ENCODE data around the gene TMEM176A.

TMEM176A gene

GRCh38 chr7:150753239-150753638 is 47.3 kb upstream of the TMEM176A start (continued):
- TF ChIP-seq PATZ1 (CRISPR knock-in tag; IDR thresholded peaks at IDR 0.05; ENCODE audit: borderline replicate concordance) (no peak), OSR1 (CRISPR knock-in tag; IDR thresholded peaks at IDR 0.05) (no peak), CSRNP3 (CRISPR knock-in tag; IDR thresholded peaks at IDR 0.05) (no peak), SNAI2 (CRISPR knock-in tag; IDR thresholded peaks at IDR 0.05) (no peak), ZNF565 (CRISPR knock-in tag; conservative IDR thresholded peaks at IDR 0.05; ENCODE audit: low read depth) (no peak), GLIS3 (CRISPR knock-in tag; IDR thresholded peaks at IDR 0.05) (no peak), ZNF70 (CRISPR knock-in tag; IDR thresholded peaks at IDR 0.05) (no peak), POU6F1 (CRISPR knock-in tag; IDR thresholded peaks at IDR 0.05; ENCODE audit: borderline replicate concordance, low read depth) (no peak), TOX (CRISPR knock-in tag; IDR thresholded peaks at IDR 0.05; ENCODE audit: borderline replicate concordance) (no peak), ZFP30 (CRISPR knock-in tag; IDR thresholded peaks at IDR 0.05) (no peak), ZFP3 (CRISPR knock-in tag; IDR thresholded peaks at IDR 0.05) (no peak)

GRCh38 chr7:150753826-150754603 is 46.6 kb upstream of the TMEM176A start:
- TF ChIP-seq ZNF70 (CRISPR knock-in tag; IDR thresholded peaks at IDR 0.05): no peak
- no peak for TF ChIP-seq SNAI2 (CRISPR knock-in tag; IDR thresholded peaks at IDR 0.05)
- no peak for TF ChIP-seq TOX (CRISPR knock-in tag; IDR thresholded peaks at IDR 0.05; ENCODE audit: borderline replicate concordance)
- no peak for TF ChIP-seq ZNF565 (CRISPR knock-in tag; conservative IDR thresholded peaks at IDR 0.05; ENCODE audit: low read depth)
- TF ChIP-seq PATZ1 (CRISPR knock-in tag; IDR thresholded peaks at IDR 0.05; ENCODE audit: borderline replicate concordance): no peak
- no peak for TF ChIP-seq CSDC2 (CRISPR knock-in tag; IDR thresholded peaks at IDR 0.05)
- no peak for TF ChIP-seq ZFP3 (CRISPR knock-in tag; IDR thresholded peaks at IDR 0.05)
- no peak for TF ChIP-seq ZFP30 (CRISPR knock-in tag; IDR thresholded peaks at IDR 0.05)
- TF ChIP-seq ZNF8 (CRISPR knock-in tag; IDR thresholded peaks at IDR 0.05): no peak
- no peak for TF ChIP-seq ESRRG (CRISPR knock-in tag; IDR thresholded peaks at IDR 0.05)
- no peak for TF ChIP-seq PPARA (CRISPR knock-in tag; IDR thresholded peaks at IDR 0.05; ENCODE audit: borderline replicate concordance)
- no peak for TF ChIP-seq POU6F1 (CRISPR knock-in tag; IDR thresholded peaks at IDR 0.05; ENCODE audit: borderline replicate concordance, low read depth)
- no peak for TF ChIP-seq CREB5 (CRISPR knock-in tag; IDR thresholded peaks at IDR 0.05; ENCODE audit: low read depth)
- TF ChIP-seq ISL1 (CRISPR knock-in tag; IDR thresholded peaks at IDR 0.05): no peak
- TF ChIP-seq GLIS3 (CRISPR knock-in tag; IDR thresholded peaks at IDR 0.05): no peak
- no peak for TF ChIP-seq CSRNP3 (CRISPR knock-in tag; IDR thresholded peaks at IDR 0.05)
- TF ChIP-seq ARNTL (CRISPR knock-in tag; IDR thresholded peaks at IDR 0.05; ENCODE audit: borderline replicate concordance, low read depth): no peak
- no peak for TF ChIP-seq TSHZ2 (CRISPR knock-in tag; IDR thresholded peaks at IDR 0.05)
- TF ChIP-seq BACH2 (CRISPR knock-in tag; IDR thresholded peaks at IDR 0.05; ENCODE audit: borderline replicate concordance): no peak
- peak; percentile 84 for ATAC-seq

All from SK-N-SH treated with all-trans-retinoic acid at 6 μM for 48 hours (cell line).